ENCODE measurements around the gene EXOC5.

Gene EXOC5

DNA sequence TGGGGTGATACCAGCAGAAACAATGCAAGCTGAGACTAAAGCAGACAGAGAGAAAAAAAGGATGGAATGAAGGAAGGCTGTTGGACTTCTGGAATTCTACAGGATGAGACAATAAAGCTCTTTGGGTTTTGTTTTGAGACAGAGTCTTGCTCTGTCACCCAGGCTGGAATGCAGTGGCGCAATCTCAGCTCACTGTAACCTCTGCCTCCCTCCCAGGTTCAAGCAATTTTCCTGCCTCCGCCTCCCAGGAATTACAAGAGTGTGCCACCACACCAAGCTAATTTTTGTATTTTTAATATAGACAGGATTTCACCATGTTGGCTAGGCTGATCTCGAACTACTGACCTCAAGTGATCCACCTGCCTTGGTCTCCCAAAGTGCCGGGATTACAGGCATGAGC, 115.4 kb downstream of the EXOC5 start:
- no peak for DNase-seq

Data from NCI-H2227 treated with DMSO at 0.1 percent for 48 hours (cell line).